Stimulated activated CD4-positive, alpha-beta T cell treated with anti-CD3 and anti-CD28 coated beads, TNF-alpha, amount 100 ng/mL, for 4 hours (primary cell): ENCODE data around the gene AOAH.

Source experiments
- DNase-seq, 3 experiments: peaks; one replicate each; pipeline ENCODE4 v3.0.0-alpha.2; 2020; ENCODE audit warnings: low read depth in 3 of 3

AOAH gene

GRCh38 chr7:36630112-36630650 lies 94.1 kb downstream of the AOAH start:
- no peak for DNase-seq

- no peak for DNase-seq
Measured at GRCh38 chr7:36629351-36629750, 94.9 kb downstream of the AOAH start.

GRCh38 chr7:36627836-36628235 lies 96.5 kb downstream of the AOAH start:
- no peak for DNase-seq

GRCh38 chr7:36626111-36626510 lies 98.2 kb downstream of the AOAH start:
- DNase-seq = no peak

GRCh38 chr7:36625247-36625646 lies 99.0 kb downstream of the AOAH start:
- no peak for DNase-seq

GRCh38 chr7:36623247-36623646 lies 101.0 kb downstream of the AOAH start:
- no peak for DNase-seq

- no peak for DNase-seq
Measured at GRCh38 chr7:36621396-36621795, 102.9 kb downstream of the AOAH start.

- DNase-seq = no peak
Measured at GRCh38 chr7:36620166-36620708, 104.1 kb downstream of the AOAH start.

- no peak for DNase-seq
Measured at GRCh38 chr7:36617408-36617807, 106.9 kb downstream of the AOAH start.

- no peak for DNase-seq
Measured at GRCh38 chr7:36615852-36616540, 108.3 kb downstream of the AOAH start.

GRCh38 chr7:36614959-36615358 lies 109.3 kb downstream of the AOAH start:
- DNase-seq = no peak

- no peak for DNase-seq
Measured at GRCh38 chr7:36613031-36613614, 111.2 kb downstream of the AOAH start.

- DNase-seq = no peak
Measured at GRCh38 chr7:36611703-36612102, 112.6 kb downstream of the AOAH start.

GRCh38 chr7:36607721-36608095 lies 116.6 kb downstream of the AOAH start:
- DNase-seq = no peak

- DNase-seq = no peak
Measured at GRCh38 chr7:36606976-36607720, 117.1 kb downstream of the AOAH start.

- no peak for DNase-seq
Measured at GRCh38 chr7:36606153-36606975, 117.9 kb downstream of the AOAH start.

GRCh38 chr7:36605261-36606051 lies 118.8 kb downstream of the AOAH start:
- no peak for DNase-seq

GRCh38 chr7:36604806-36605205 lies 119.5 kb downstream of the AOAH start:
- DNase-seq = no peak

GRCh38 chr7:36602934-36603887 lies 121.1 kb downstream of the AOAH start:
- DNase-seq = no peak

- no peak for DNase-seq
Measured at GRCh38 chr7:36602511-36602910, 121.8 kb downstream of the AOAH start.
